GM23248 (cell line): ENCODE measurements around the gene ITGAD.
"Not testable (repeated sequence)": the region's sequence is repeated elsewhere in the genome, so short reads cannot be mapped to it uniquely, and the experiment has no call there.

ENCODE experiments used
- EZH2 ChIP-seq: fragments of 200-600 bp; sonication (generic); IDR thresholded peaks from 2 replicates; pipeline ENCODE4 v1.6.1; 2018; ENCODE audit warnings: antibody characterized with exemption, mild to moderate bottlenecking; ENCODE audit not compliant: insufficient read depth, poor library complexity, severe bottlenecking
- EZH2phosphoT487 ChIP-seq: fragments of 200-600 bp; sonication (generic); IDR thresholded peaks from 2 replicates; pipeline ENCODE4 v1.6.1; 2018; ENCODE audit warnings: antibody characterized with exemption, moderate library complexity, mild to moderate bottlenecking, low read depth; ENCODE audit not compliant: insufficient read depth

- TF ChIP-seq EZH2phosphoT487, EZH2: not testable (repeated sequence)
Observed at GRCh38 chr16:31445931-31446330, 52.8 kb downstream of the ITGAD start.
